Activated T-helper 17 cell treated with anti-CD3 and anti-CD28 coated beads, Interleukin-2, amount 50 U/mL, for 72 hours (primary cell): ENCODE measurements around the gene TPD52L1. TPM values are rescaled to one million over a fixed set of nuclear protein-coding genes. Genes with fewer than 3 reads are reported as not detected.
A peak's percentile ranks its signal among the peaks of the same experiment; 100 is the strongest.
"Not testable (repeated sequence)": the region's sequence is repeated elsewhere in the genome, so short reads cannot be mapped to it uniquely, and the experiment has no call there.

Source experiments
- ATAC-seq: fragments of 150-1000 bp; cut with Tn5 transposase; replicated peaks from 2 replicates; pipeline ENCODE4 v1.10.0; 2021; ENCODE audit warnings: mild to moderate bottlenecking, moderate library complexity
- H3K27ac Mint-ChIP-seq: one replicate; pipeline ENCODE4 v1.8.0; 2022; ENCODE audit warnings: mixed read lengths
- H3K27me3 Mint-ChIP-seq: one replicate; pipeline ENCODE4 v1.8.0; 2022; ENCODE audit warnings: mixed read lengths
- H3K36me3 Mint-ChIP-seq: one replicate; pipeline ENCODE4 v1.8.0; 2022; ENCODE audit warnings: low read depth, mild to moderate bottlenecking, mixed read lengths
- H3K4me1 Mint-ChIP-seq: one replicate; pipeline ENCODE4 v1.8.0; 2022; ENCODE audit warnings: mixed read lengths
- H3K4me3 Mint-ChIP-seq: one replicate; pipeline ENCODE4 v1.8.0; 2022; ENCODE audit warnings: mild to moderate bottlenecking, mixed read lengths
- H3K9me3 Mint-ChIP-seq: one replicate; pipeline ENCODE4 v1.8.0; 2022; ENCODE audit warnings: mixed read lengths
- total RNA-seq, 2 donors: library from RNA; stranded (reverse); gene quantifications; one replicate each; pipeline ENCODE4 v1.2.3, GENCODE V29; 2022

TPD52L1 gene
- total RNA-seq, 2 donors from 2014 or later = 0.58 to 1.1 TPM

DNA sequence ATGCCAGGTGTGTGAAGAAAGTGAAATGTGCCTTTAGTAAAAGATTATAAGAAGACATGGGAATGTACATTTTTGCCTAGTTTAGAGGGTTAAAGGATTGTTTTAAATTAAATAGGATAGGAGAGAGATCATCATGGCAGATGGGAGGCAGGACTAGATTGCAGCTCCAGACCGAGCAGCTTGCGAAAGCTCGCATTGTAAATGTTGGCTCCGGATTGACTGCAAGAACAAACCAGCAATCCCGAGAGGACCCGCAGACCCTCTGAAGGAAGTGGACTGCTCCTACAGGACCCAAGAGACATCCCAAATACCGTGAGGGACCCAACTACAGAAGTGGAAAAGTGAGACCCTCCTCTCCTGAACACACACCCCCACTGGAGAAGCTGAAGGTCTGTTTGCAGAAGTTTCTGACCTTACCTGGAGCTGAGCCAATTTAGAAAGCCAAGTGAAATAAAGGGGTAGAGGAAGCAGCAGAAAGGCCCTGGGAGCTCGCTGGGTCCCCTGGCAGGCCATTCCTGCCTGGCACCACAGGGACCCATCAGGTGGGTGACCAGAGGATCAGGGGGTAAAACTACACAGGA lies 30.0 kb upstream of the TPD52L1 start:
- no peak for ATAC-seq
- no peaks in the 10 kb centered on the region for H3K9me3 Mint-ChIP-seq
- H3K4me3 Mint-ChIP-seq = no peak overlapping the region
- no peak overlapping the region for H3K27ac Mint-ChIP-seq
- no peaks in the 10 kb centered on the region for H3K36me3 Mint-ChIP-seq
- no peaks in the 10 kb centered on the region for H3K4me1 Mint-ChIP-seq
- H3K27me3 Mint-ChIP-seq = peaks cover 30% of the 10 kb centered on the region

DNA sequence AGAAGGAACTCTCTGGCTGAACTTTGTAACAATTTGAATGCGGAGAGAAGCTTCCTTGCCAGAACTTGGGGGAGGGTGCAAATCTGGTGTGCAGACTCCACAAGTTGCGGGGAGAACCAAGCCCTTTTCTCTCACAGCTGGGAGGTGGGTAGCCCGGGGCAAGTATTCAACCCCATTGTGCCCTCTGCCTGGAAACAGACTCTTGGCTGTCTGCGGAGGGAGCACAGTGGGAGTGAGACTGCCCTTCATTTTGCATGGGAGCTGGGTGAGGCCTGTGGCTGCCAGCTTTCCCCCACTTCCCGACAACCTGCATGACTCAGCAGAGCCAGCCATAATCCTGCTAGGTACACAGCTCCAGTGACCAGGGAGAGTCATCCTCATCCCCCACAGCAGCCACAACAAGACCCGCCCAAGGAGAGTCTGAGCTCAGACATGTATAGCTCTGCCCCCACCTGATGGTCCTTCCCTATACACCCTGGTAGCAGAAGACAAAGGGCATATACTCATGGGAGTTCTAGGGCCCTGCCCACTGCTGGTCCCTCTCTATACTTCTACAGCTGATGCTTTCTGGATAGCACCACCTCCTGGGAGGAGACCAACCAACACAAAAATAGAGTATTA lies 29.4 kb upstream of the TPD52L1 start:
- no peaks in the 10 kb centered on the region for H3K4me1 Mint-ChIP-seq
- no peaks in the 10 kb centered on the region for H3K9me3 Mint-ChIP-seq
- no peak for ATAC-seq
- H3K27me3 Mint-ChIP-seq = peaks cover 33% of the 10 kb centered on the region
- H3K27ac Mint-ChIP-seq = no peak overlapping the region
- no peaks in the 10 kb centered on the region for H3K36me3 Mint-ChIP-seq
- no peak overlapping the region for H3K4me3 Mint-ChIP-seq

DNA sequence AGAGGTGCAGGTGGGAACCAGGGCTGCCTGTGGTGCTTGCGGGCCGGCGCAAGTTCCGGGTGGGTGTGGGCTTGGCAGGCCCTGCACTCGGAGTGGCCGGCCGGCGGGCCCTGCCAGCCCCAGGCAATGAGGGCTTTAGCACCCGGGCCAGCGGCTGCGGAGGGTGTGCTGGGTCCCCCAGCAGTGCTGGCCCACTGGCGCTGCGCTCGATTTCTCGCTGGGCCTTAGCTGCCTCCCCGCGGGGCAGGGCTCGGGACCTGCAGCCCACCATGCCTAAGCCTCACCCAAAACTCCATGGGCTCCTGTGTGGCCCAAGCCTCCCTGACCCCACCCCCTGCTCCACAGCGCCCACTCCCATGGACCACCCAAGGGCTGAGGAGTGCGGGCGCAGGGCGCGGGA lies 27.7 kb upstream of the TPD52L1 start:
- H3K4me1 Mint-ChIP-seq, H3K36me3 Mint-ChIP-seq, H3K27ac Mint-ChIP-seq, H3K9me3 Mint-ChIP-seq, ATAC-seq, H3K4me3 Mint-ChIP-seq: not testable (repeated sequence)
- H3K27me3 Mint-ChIP-seq = peaks cover 39% of the 10 kb centered on the region

DNA sequence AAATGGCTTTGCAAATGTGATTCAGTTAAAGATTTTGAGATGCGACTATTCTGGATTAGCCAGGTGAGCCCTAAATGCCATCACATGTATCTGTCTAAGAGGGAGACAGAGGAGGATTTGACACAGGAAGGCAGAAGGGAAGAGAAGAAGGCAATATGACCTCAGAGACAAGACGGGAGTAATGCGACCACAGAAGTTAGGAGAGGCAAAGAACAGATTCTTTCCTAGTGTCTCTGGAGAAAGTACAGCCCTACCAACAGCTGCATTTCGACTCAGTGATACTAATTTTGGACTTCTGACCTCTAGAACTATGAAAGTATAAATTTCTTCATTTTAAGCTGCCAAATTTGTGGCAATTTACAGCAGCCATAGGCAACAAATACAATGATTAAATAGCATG lies 24.2 kb upstream of the TPD52L1 start:
- Mint-ChIP-seq H3K36me3 (no peaks in the 10 kb centered on the region), H3K4me1 (no peaks in the 10 kb centered on the region), H3K27me3 (peaks cover 27% of the 10 kb centered on the region), H3K4me3 (no peak overlapping the region), H3K27ac (no peak overlapping the region), H3K9me3 (no peaks in the 10 kb centered on the region)
- no peak for ATAC-seq

DNA sequence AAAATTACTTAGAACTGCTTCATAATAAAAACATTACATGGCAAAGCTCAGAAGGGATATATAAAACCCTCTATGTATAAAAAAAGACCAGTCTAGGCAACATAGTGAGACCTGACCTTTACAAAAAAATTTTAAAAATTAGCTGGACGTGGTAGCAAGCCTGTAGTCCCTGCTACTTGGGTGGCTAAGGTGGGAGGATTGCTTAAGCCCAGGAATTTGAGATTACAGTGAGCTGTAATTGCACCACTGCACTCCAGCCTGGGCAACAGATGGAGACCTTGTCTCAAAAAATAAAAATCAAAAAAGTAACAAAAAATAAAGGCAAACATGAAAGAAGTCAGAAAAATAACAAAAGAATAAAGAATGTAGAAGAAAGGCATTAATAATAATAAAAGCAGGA lies 21.5 kb upstream of the TPD52L1 start:
- Mint-ChIP-seq H3K4me1 (no peaks in the 10 kb centered on the region), H3K27ac (no peak overlapping the region), H3K9me3 (no peaks in the 10 kb centered on the region), H3K36me3 (no peaks in the 10 kb centered on the region), H3K27me3 (peaks cover 17% of the 10 kb centered on the region), H3K4me3 (no peak overlapping the region)
- ATAC-seq = no peak

DNA sequence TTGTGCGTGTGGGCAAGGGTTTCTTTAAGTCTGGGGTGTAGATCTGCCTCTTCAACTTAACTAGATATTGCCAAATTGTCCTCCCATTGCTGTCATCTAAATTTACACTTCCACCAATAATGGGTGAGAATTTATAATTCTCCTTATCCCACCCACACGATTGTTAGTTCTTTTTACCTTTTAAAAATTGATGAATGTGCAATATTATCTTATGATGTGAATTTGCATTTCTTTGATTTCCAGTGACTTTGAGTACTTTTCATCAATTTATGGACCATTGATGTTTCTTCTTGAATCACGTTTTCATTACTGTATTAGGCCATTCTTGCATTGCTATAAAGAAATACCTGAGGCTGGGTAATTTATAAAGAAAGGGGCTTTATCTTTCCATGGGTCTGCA lies 17.2 kb upstream of the TPD52L1 start:
- no peaks in the 10 kb centered on the region for H3K9me3 Mint-ChIP-seq
- no peaks in the 10 kb centered on the region for H3K36me3 Mint-ChIP-seq
- no peaks in the 10 kb centered on the region for H3K27me3 Mint-ChIP-seq
- no peaks in the 10 kb centered on the region for H3K4me1 Mint-ChIP-seq
- no peak overlapping the region for H3K4me3 Mint-ChIP-seq
- no peak for ATAC-seq
- H3K27ac Mint-ChIP-seq = no peak overlapping the region

DNA sequence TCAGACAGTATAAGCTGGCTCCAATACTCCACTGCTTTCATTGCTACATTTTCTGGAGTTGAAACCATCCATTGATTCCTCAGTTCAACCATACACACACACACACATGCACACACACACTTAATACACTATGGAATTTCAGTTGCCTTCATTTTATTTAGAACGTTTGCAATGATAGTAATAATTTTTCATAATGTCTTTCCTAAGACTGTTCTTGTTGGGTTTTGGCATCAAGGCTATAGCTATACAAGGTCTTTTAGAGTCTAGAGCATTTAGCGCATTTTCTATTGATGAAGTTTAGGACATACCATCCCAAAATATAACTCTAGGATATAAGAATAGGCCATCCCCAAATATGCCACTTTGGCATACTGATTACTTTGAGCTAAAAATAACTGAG lies 15.5 kb upstream of the TPD52L1 start:
- Mint-ChIP-seq H3K4me3 (no peak overlapping the region), H3K27me3 (peaks cover 5% of the 10 kb centered on the region), H3K4me1 (no peaks in the 10 kb centered on the region), H3K36me3 (no peaks in the 10 kb centered on the region), H3K9me3 (no peaks in the 10 kb centered on the region), H3K27ac (no peak overlapping the region)
- ATAC-seq = no peak

DNA sequence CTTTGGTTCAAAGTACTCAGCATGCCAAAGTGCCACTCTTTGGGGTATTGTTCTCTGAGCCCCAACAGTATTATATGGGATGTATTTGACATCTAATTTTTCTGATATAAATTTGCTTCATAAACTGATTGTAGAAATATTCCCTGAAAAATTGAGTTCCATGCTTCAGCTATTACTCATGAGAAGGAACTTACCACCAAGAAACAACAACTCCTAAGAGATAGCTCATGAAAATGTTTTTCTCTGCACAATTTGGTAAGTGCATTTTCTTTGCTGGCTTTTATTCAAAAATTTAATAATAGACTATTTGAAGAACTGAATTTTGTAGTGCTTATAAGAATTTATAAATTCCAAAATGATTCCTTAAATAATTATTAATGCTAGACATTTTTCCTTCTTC lies 12.8 kb upstream of the TPD52L1 start:
- peaks cover 7% of the 10 kb centered on the region for H3K27me3 Mint-ChIP-seq

DNA sequence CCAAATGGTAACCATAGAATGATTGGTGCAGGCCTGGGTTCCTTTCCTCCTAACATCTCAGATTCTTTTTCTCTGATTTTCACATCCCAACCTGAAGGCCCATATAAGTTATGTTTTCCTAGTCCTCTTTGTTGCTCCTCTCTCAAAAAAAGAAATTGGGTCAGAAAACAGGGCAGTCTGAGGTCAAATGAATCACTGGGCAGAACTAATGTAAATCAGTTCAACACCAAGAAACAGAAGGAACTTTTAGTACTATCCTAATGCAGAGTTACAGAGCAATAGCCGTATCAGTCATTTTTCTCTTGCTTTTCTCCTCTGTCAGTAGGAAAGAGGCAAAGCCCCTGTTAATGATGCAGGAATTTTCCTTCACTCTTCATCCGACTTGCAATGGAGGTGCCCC lies 11.0 kb upstream of the TPD52L1 start:
- Mint-ChIP-seq H3K27ac (no peak overlapping the region), H3K36me3 (no peaks in the 10 kb centered on the region), H3K4me3 (no peak overlapping the region), H3K27me3 (peaks cover 17% of the 10 kb centered on the region), H3K4me1 (no peaks in the 10 kb centered on the region), H3K9me3 (no peaks in the 10 kb centered on the region)
- no peak for ATAC-seq

More for the DNA sequence above, 12.8 kb upstream of the TPD52L1 start:
- H3K9me3 Mint-ChIP-seq = no peaks in the 10 kb centered on the region
- no peak for ATAC-seq
- H3K4me3 Mint-ChIP-seq = no peak overlapping the region
- H3K4me1 Mint-ChIP-seq = no peaks in the 10 kb centered on the region
- no peak overlapping the region for H3K27ac Mint-ChIP-seq
- no peaks in the 10 kb centered on the region for H3K36me3 Mint-ChIP-seq

DNA sequence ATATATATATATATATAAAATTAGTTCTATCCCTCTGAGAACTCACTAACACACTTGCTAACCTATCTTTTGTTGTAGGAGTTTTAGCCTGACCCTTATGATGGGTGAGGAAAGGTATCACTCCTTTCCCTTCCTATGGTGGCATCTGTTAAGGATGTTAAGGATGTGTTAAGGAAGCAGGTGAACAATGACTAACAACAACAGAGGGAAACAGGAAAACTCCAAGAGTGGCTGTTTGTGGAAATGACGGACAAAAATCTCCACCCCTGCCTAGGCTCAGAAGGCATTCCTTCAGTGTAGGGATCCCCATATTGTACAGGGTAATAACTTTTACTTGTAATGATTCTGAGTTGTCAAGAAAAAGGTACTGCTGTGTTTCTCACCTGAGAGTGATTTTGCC lies 8.8 kb upstream of the TPD52L1 start:
- H3K27me3 Mint-ChIP-seq = peaks cover 27% of the 10 kb centered on the region
- H3K36me3 Mint-ChIP-seq = no peaks in the 10 kb centered on the region
- no peak for ATAC-seq
- no peaks in the 10 kb centered on the region for H3K9me3 Mint-ChIP-seq
- no peaks in the 10 kb centered on the region for H3K4me1 Mint-ChIP-seq
- no peak overlapping the region for H3K27ac Mint-ChIP-seq
- H3K4me3 Mint-ChIP-seq = no peak overlapping the region

DNA sequence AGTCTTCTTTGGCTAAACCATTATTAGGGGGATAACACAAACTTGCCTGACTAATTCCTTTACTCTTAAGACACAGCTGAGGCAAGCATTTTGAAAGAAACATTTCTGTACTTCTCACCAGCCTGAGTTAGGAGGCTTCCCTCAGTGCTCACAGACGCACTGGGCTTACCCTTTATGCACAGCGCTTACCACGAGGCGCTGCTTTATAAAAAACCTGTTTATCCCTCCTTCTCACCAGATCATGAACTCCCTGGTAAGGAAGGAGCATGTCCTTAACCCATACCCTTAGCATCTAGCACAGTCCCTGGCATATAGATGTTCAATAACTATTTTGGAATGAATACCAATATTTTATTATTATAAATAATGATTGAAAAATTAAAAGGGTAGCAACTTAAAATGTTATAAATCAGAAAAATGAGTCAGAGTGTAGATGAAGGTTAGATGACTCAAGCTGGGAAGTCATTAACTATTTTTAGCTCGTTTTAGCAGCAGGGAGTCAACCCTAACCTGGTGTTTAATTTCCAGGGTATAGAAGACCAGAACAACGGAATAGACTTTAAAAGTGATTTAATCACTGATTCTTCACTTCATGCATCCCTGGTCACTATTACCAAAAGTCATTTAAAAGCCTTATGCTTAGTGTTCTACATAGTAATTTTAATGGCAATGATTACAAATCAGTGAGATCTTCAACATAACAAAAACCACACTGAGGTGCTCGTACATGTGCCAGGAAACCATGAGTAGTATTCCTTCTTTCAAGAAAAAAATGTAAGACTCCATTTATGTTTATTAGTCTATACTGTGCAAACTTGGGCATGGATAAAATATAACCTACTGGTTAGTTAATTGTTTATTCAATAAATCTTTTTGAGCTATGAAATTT lies 4.1 kb upstream of the TPD52L1 start:
- Mint-ChIP-seq H3K27ac (no peak overlapping the region), H3K27me3 (peaks cover 37% of the 10 kb centered on the region), H3K4me1 (no peaks in the 10 kb centered on the region), H3K36me3 (no peaks in the 10 kb centered on the region), H3K4me3 (no peak overlapping the region), H3K9me3 (no peaks in the 10 kb centered on the region)
- ATAC-seq = no peak

DNA sequence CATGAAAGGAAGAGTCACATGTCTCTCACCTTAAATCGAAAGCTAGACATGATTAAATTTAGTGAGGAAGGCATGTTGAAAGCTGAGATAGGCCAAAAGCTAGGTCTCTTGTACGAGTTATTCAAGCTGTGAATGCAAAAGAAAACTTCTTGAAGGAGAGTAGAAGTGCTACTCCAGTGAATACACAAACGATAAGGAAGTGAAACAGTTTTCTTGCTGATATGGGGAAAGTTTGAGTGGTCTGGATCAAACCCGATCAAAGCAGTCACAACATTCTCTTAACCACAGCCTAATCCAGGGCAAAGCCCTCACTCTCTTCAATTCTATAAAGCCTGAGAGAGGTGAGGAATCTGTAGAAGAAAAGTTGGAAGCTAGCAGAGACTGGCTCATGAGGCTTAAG lies 1.9 kb upstream of the TPD52L1 start:
- no peak for ATAC-seq
- Mint-ChIP-seq H3K4me1 (no peaks in the 10 kb centered on the region), H3K27me3 (peaks cover 29% of the 10 kb centered on the region), H3K4me3 (no peak overlapping the region), H3K36me3 (no peaks in the 10 kb centered on the region), H3K27ac (no peak overlapping the region), H3K9me3 (no peaks in the 10 kb centered on the region)

DNA sequence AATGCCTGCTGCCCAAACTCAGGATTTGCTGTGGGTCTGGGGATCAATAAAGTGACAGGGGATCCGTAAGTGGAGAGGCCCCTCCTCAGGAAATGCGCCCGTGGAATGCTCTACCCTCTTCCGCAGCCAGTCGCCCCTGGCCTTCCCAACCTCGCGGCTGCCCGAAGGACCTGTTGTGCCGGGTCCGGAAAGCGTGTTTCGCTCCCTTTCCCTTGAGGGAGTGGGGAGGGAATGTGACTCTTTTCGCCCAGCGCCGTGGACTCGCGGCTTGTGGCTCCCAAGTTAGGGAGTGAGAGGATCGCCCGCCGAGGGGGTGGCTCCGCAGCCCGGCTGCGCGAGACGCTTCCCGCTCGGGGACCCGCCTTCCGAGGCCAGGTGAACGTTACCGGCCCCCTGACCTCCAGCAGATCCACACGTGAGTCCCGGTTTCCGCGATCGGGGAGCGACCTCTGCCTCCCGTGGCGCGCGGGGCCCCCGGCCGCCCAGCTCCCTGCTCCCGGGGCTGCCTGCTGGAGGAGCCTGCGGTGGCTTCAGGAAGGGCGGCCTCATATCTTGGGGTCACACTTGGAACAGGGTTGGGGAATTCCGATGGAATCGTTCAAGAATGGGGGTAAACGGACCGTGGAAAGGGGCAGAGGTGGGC lies 666 bp downstream of the TPD52L1 start:
- ATAC-seq = peak; percentile 12
- Mint-ChIP-seq H3K27me3 (peaks cover 15% of the 10 kb centered on the region), H3K4me3 (peak overlapping the region; percentile 66), H3K36me3 (no peaks in the 10 kb centered on the region), H3K4me1 (no peaks in the 10 kb centered on the region), H3K9me3 (no peaks in the 10 kb centered on the region), H3K27ac (no peak overlapping the region)

DNA sequence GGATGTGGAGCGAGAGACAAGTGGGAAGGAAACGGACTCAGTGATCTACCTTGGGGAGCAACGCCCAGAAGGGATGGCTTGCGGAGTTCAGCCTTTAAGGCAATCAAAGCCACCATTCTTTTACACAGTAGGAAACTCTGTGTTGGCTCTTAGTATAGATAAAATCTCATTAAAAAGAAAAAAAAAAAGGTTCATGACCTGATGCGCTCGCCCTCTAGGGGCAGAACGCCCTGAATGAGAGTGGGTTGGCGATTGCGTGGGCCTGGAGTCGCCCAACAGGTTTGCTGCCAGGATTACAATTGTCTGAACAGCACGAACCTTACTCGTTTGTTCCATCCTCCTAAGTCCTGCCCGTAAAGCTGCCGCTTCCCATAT lies 1.2 kb downstream of the TPD52L1 start:
- H3K36me3 Mint-ChIP-seq = no peaks in the 10 kb centered on the region
- no peak for ATAC-seq
- no peak overlapping the region for H3K27ac Mint-ChIP-seq
- H3K4me1 Mint-ChIP-seq = no peaks in the 10 kb centered on the region
- H3K4me3 Mint-ChIP-seq = peak overlapping the region; percentile 66
- H3K27me3 Mint-ChIP-seq = peaks cover 15% of the 10 kb centered on the region
- no peaks in the 10 kb centered on the region for H3K9me3 Mint-ChIP-seq

DNA sequence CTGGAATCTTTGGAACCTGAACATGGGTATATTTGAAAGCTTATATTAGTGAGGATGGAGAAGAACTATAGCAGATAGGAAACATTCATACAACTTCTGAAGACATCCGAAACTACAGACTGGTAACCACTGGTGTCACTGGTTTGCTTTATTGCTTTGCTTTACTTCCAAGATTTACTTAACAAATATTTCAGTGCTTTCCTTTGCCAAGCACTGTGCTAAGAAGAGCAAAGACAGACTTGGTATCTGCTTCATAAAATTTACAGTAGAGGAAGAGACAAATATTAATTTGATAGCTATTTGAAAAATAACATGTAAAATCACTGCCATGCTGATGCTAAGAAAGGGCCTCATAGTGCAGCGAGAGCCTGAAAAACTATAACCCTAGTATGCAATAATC lies 1.8 kb downstream of the TPD52L1 start:
- H3K27ac Mint-ChIP-seq = no peak overlapping the region
- H3K4me1 Mint-ChIP-seq = no peaks in the 10 kb centered on the region
- ATAC-seq = no peak
- no peaks in the 10 kb centered on the region for H3K36me3 Mint-ChIP-seq
- H3K9me3 Mint-ChIP-seq = no peaks in the 10 kb centered on the region
- H3K4me3 Mint-ChIP-seq = peak overlapping the region; percentile 66
- peaks cover 12% of the 10 kb centered on the region for H3K27me3 Mint-ChIP-seq
